SIG-M5 treated with dmso at 0.1 percent for 504 hours (cell line): ENCODE measurements around the gene TBX4.
"Not testable (repeated sequence)": the region's sequence is repeated elsewhere in the genome, so short reads cannot be mapped to it uniquely, and the experiment has no call there.

Source experiments
- DNase-seq: peaks from one replicate; lab custom pipeline; 2025; ENCODE audit not compliant: unreplicated experiment; lab: John Stamatoyannopoulos, UW

Gene TBX4

GRCh38 chr17:61480414-61480807 is 28.2 kb downstream of the TBX4 start:
- no peak for DNase-seq

GRCh38 chr17:61481421-61481820 is 29.2 kb downstream of the TBX4 start:
- DNase-seq, result no peak

- DNase-seq, result no peak
Observed at GRCh38 chr17:61482467-61482866, 30.2 kb downstream of the TBX4 start.

GRCh38 chr17:61483778-61484116 is 31.5 kb downstream of the TBX4 start:
- DNase-seq, result no peak

- no peak for DNase-seq
Observed at GRCh38 chr17:61484174-61484573, 32.0 kb downstream of the TBX4 start.

- no peak for DNase-seq
Observed at GRCh38 chr17:61485067-61485775, 33.0 kb downstream of the TBX4 start.

GRCh38 chr17:61486135-61487120 is 34.2 kb downstream of the TBX4 start:
- DNase-seq, result no peak

GRCh38 chr17:61487161-61487988 is 35.2 kb downstream of the TBX4 start:
- DNase-seq, result no peak

- DNase-seq, result no peak
Observed at GRCh38 chr17:61487989-61488595, 35.9 kb downstream of the TBX4 start.

GRCh38 chr17:61488878-61489718 is 36.9 kb downstream of the TBX4 start:
- no peak for DNase-seq

- no peak for DNase-seq
Observed at GRCh38 chr17:61489719-61490490, 37.7 kb downstream of the TBX4 start.

GRCh38 chr17:61490540-61490975 is 38.3 kb downstream of the TBX4 start:
- DNase-seq, result peak; percentile 61

- no peak for DNase-seq
Observed at GRCh38 chr17:61491981-61492380, 39.8 kb downstream of the TBX4 start.

- DNase-seq, result no peak
Observed at GRCh38 chr17:61492759-61493526, 40.7 kb downstream of the TBX4 start.

GRCh38 chr17:61493830-61494324 is 41.7 kb downstream of the TBX4 start:
- DNase-seq, result not testable (repeated sequence)

GRCh38 chr17:61494325-61495160 is 42.3 kb downstream of the TBX4 start:
- DNase-seq, result no peak

- no peak for DNase-seq
Observed at GRCh38 chr17:61495161-61495857, 43.1 kb downstream of the TBX4 start.
